ENCODE measurements around the gene ZFP69.

ZFP69 gene

GRCh38 chr1:40508375-40509341, 31.6 kb downstream of the ZFP69 start, which contains the start of gene EXO5:
EXO5 (plus strand) TSS chr1:40508767; CDS start chr1:40514545, 5,778 bp downstream.
- peak; percentile 56 for DNase-seq (ENCODE audit: low read depth)

GRCh38 chr1:40519517-40519916, 42.4 kb downstream of the ZFP69 start:
- DNase-seq (ENCODE audit: low read depth) = no peak

GRCh38 chr1:40530735-40531380, 53.8 kb downstream of the ZFP69 start:
- no peak for DNase-seq (ENCODE audit: low read depth)

- DNase-seq (ENCODE audit: low read depth) = peak; percentile 96
Measured at GRCh38 chr1:40531381-40532061, 54.4 kb downstream of the ZFP69 start, which contains the start of gene ZNF684. ZNF684 (plus strand) TSS chr1:40531637; CDS start chr1:40533167, 1,530 bp downstream.

GRCh38 chr1:40532062-40532389, 54.9 kb downstream of the ZFP69 start:
- DNase-seq (ENCODE audit: low read depth) = no peak

GRCh38 chr1:40532844-40533424, 55.8 kb downstream of the ZFP69 start:
- DNase-seq (ENCODE audit: low read depth) = peak; percentile 53

GRCh38 chr1:40534589-40534988, 57.5 kb downstream of the ZFP69 start:
- DNase-seq (ENCODE audit: low read depth) = no peak

- no peak for DNase-seq (ENCODE audit: low read depth)
Measured at GRCh38 chr1:40535732-40536131, 58.6 kb downstream of the ZFP69 start.

GRCh38 chr1:40539338-40539737, 62.2 kb downstream of the ZFP69 start:
- no peak for DNase-seq (ENCODE audit: low read depth)
